Spleen (tissue), 7 donors: ENCODE data around the gene OXLD1.

Experiments used
- CTCF ChIP-seq, 11 experiments: fragments of 200-600 bp in 7 of 11; fragments of 450-650 bp in 4 of 11; sonication (generic) in 4 of 11; IDR thresholded peaks in 8 of 11; conservative IDR thresholded peaks in 3 of 11; 1 replicate in 7 of 11; 2 replicates in 4 of 11; pipeline versions ENCODE4 v1.4.0 to v1.8.0; 2016 to 2021; ENCODE audit warnings: antibody characterized with exemption in 11 of 11, inconsistent platforms in 4 of 11, mild to moderate bottlenecking in 1 of 11
- POLR2AphosphoS5 ChIP-seq, 3 donors: sonication (generic); formaldehyde crosslinking; IDR thresholded peaks; one replicate each; pipeline ENCODE4 v1.5.1; 2017; ENCODE audit warnings: antibody characterized with exemption in 3 of 3
- donor health status: DM: no; HTN: no; CAD: no; lungs with moderate emphysema.
- donor health status: DM: no; HTN: no; CAD: no.
- donor health status: DM: no; HTN: no; CAD: no.

GRCh38 chr17:81700353-81701287 lies 34.2 kb upstream of the OXLD1 start:
- peak in 1 of 3 donors; percentile 60 for TF ChIP-seq POLR2AphosphoS5 (IDR thresholded peaks at IDR 0.05)
- no peak for TF ChIP-seq CTCF (IDR thresholded peaks at IDR 0.05 in 8 of 11, conservative IDR thresholded peaks at IDR 0.05 in 3 of 11)
